ENCODE data around the gene CCDC57.
"Not testable (repeated sequence)": the region's sequence is repeated elsewhere in the genome, so short reads cannot be mapped to it uniquely, and the experiment has no call there.

Gene CCDC57, protein sequence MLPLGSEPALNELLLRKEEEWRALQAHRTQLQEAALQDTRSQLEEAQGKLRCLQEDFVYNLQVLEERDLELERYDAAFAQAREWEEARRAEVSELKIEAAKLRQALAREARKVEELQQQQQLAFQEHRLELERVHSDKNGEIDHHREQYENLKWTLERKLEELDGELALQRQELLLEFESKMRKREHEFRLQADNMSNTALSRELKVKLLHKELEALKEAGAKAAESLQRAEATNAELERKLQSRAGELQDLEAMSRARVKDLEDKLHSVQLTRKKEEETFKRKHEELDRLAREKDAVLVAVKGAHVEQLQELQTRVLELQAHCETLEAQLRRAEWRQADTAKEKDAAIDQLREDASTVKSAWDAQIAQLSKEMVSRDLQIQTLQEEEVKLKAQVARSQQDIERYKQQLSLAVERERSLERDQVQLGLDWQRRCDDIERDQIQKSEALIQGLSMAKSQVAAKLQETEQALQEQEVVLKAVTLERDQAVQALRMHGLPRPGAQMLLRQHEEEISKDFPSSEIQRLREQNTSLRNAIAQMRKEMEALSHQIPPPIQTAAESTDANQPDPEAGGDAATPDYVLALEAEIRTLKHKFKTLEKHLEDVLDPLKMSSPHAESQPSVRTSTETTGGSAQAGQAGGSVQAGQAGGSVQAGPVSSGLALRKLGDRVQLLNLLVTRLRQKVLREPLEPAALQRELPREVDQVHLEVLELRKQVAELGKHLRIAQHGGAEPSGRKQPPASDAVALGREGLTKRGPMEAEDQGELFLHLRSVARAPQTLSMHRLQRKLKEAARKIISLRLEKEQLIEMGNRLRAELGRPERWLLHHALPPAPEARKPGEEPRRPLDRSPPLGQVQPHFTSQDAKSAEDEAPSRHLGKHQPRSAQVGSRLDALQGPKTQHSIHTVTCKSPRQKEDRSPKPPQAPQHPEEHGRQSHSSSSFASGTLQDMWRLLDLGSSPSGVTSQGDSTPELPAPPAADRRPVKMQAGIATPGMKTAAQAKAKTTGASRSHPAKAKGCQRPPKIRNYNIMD

GRCh38 chr17:82212331-82213250 lies at the start of gene CCDC57:
CCDC57 (minus strand) TSS chr17:82212842; CDS start chr17:82201944, 10,898 bp downstream.
- DNase-seq = peak; percentile 92

DNA sequence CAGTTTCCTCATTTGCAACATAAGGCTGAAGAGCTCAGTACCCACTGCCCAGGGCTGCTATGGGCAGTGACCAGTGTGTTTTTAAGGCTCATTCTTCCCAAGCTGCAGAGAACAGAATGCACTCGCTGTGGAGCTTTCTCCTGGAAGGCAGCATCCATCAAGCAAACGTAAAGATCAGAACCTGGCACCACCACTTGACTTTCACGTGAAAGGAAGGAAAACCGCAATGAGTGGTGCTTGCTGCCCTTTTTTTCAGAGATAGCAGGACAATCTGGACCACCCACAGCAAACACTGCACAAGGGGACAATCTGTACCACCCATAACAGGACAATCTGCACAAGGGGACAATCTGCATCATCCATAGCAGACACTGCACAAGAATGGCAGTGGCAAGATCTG lies 49.7 kb upstream of the CCDC57 start:
- no peak for DNase-seq

- not testable (repeated sequence) for DNase-seq
Measured at GRCh38 chr17:82259972-82260961, 47.6 kb upstream of the CCDC57 start.

DNA sequence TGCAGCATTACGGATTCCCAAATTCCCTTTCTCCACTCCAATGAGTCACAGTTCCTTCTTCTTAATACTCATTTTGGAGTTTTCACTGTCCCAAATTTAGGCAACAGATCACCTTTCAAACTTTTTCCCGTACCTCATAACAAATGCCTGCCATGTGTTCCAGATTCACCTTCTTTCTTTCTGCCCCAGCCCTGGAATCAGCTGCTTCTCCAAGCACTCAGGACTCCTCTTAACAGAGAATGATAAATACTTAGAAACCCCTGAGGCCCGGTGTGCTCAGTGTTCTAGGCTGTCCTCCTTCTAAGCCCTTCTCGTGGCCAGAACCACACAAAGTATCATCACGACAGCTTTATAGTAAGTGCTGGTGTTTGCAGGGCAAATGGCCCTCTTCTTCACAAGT lies 45.9 kb upstream of the CCDC57 start:
- no peak for DNase-seq

- peak; percentile 74 for DNase-seq
Measured at GRCh38 chr17:82257473-82257872, 44.8 kb upstream of the CCDC57 start.

DNA sequence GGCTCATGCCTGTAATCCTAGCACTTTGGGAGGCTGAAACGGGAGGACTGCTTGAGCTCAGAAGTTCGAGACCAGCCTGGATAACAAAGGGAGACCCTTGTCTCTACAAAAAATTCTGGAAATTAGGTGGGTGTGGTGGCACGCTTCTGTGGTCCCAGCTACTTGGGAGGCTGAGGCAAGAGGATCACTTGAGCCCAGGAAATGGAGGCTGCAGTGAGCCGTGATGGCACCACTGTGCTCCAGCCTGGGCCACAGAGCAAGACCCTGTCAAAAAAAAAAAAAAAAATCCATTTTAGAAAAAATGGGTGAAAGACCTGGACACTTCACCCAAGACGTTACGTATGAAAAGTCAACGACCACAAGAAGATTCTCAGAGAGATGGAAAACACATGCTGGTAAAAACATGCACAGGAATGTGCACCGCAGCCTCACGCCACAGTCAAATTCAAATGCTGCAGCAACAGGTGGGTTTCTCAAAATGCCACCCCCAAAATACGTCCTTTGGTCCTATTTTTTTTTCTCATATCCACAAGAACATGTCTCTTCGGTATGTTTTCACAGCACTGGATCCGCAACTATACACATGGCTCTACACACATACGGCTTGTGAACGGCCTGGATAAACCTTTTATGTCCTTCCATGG lies 43.7 kb upstream of the CCDC57 start:
- no peak for DNase-seq

GRCh38 chr17:82255402-82255972 lies 42.8 kb upstream of the CCDC57 start:
- no peak for DNase-seq

GRCh38 chr17:82254746-82255145 lies 42.1 kb upstream of the CCDC57 start:
- DNase-seq = not testable (repeated sequence)

DNA sequence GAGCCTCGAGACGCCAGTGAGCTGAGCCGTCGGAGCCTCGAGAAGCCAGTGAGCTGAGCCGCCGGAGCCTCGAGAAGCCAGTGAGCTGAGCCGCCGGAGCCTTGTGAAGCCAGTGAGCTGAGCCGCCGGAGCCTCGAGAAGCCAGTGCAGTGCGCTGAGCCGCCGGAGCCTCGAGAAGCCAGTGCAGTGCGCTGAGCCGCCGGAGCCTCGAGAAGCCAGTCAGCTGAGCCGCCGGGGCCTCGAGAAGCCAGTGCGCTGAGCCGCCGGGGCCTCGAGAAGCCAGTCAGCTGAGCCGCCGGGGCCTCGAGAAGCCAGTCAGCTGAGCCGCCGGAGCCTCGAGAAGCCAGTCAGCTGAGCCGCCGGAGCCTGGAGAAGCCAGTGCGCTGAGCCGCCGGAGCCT lies 41.5 kb upstream of the CCDC57 start:
- not testable (repeated sequence) for DNase-seq

- no peak for DNase-seq
Measured at GRCh38 chr17:82253179-82253544, 40.5 kb upstream of the CCDC57 start.

- no peak for DNase-seq
Measured at GRCh38 chr17:82252511-82253178, 40.0 kb upstream of the CCDC57 start.

GRCh38 chr17:82250868-82251500 lies 38.3 kb upstream of the CCDC57 start:
- DNase-seq = no peak

- no peak for DNase-seq
Measured at GRCh38 chr17:82249896-82250581, 37.4 kb upstream of the CCDC57 start.

- DNase-seq = no peak
Measured at GRCh38 chr17:82248815-82249674, 36.4 kb upstream of the CCDC57 start.

DNA sequence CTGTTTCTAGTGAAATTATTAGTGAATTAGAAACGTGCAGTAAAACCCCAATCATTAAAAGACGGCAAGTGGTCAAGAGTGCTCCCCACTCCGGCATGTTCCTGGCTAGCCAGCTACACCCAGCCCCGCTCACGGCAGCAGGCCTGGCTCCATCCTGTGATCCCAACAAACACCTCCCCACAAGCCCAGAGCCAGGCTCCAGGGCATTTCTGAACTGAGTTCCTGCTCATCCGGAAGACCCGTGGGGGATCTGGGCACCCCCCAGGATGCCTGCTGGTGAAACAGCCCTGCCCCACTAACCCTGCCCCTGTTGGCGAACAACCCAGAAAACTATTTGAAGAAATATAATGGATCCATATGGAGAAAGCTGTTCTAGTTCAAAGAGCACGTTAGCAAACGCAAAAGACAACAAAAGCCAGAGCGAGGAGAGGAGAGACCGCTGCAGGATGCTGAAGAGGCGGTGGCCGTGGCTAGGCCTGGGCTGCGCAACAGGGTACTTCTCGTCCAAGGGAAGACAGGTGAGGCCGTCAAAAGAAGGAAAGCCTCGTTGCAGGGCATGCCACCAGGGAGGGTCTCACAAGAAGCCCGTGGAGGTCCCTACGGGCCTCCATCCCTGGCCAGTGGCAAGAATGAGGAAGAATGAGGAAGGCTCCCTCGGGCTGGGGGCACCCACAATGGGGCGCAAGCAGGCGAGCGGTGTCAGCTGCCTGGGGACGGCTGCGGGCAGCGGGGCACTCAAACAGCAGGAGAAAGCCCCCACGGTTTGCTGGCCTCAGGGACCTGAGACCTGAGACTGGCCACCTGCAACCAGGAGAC lies 35.4 kb upstream of the CCDC57 start:
- DNase-seq = no peak

DNA sequence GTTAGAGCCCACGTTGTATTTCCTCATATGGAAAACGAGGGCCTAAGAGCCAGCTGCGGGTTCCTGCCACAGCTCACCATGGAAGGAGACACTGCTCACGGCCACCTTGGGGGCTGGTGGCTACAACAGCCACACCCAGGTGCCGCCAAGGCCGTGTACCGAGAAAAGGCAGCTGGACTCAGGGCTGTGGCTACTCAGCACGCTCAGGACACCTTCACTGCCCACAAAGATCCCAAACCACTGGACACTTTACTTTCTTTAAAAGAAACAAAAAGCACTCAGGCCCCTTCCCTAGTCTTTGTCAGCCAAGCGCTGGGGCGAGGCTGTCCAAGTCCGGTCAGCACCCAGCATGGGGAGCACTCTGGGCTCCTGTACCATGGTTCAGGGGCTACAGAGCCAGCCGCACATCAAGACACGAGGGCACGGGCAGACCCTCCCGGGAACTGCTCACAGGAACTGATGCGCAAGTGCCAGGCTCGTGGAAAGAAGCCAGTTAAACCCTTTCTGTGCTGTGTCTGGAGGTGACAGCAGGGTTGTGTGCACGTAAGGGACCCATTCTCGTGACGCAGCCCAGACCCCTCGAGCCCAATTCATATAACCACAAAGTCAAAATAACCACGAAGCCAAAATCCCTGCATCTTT lies 34.7 kb upstream of the CCDC57 start:
- DNase-seq = no peak

All from islet precursor cell (in vitro differentiated cells).